Muscle of arm (tissue), 12 donors: ENCODE data around the gene TMED3. TPM values are rescaled to one million over a fixed set of nuclear protein-coding genes. Genes with fewer than 3 reads are reported as not detected.
"Not testable (repeated sequence)": the region's sequence is repeated elsewhere in the genome, so short reads cannot be mapped to it uniquely, and the experiment has no call there.

Experiments
- DNase-seq: peaks from one replicate; pipeline ENCODE4 v3.0.0-alpha.2; 2013
- polyA plus RNA-seq, 12 donors: library from polyadenylated mRNA; unstranded; fragments of 120-200 nt; gene quantifications; one replicate each; pipeline ENCODE4 v1.2.1, GENCODE V29; 2013; ENCODE audit not compliant: insufficient read length in 12 of 12

The TMED3 gene
- polyA plus RNA-seq, 12 donors: 28.3 to 72.4 (median 42.0) TPM; not detected in 1

DNA sequence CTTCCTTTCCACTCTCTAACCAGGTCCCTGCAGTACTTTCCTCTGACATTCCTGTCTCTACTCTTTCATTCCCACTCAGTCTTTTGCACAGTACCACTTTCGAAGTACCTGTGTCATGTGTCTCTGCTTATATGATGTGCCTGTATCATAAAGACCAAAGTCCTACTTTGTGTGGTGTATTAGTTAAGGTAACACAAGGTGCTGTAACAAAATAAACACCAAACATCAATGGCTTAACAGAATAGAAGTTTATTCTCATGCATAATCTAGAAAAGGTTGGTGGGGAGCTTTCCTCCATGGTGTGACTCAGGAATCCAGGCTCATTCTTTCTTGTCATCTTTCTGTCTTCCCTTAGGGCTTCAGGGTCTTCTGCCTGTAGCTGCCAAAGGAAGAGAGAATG, 3.3 kb downstream of the TMED3 start:
- no peak for DNase-seq

DNA sequence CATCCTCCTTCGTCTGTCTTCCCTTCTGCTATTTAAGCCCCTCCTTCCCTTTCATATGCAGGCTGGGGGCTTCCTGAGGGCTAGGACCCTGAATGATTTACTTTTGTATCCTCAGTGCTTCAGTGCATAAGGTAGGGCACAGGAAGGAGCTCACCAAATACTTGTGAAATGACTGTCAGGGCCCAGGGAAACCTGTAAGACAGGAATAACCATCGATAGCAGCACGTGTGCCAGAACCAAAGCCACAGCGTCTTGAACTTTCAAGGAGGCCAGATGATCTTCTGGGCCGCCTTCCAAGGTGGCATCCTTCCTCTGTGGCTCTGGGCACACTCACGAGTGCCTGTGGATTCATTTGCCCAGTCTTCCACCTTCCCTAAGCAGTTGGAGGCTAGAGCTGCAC, 3.9 kb downstream of the TMED3 start:
- DNase-seq: no peak

DNA sequence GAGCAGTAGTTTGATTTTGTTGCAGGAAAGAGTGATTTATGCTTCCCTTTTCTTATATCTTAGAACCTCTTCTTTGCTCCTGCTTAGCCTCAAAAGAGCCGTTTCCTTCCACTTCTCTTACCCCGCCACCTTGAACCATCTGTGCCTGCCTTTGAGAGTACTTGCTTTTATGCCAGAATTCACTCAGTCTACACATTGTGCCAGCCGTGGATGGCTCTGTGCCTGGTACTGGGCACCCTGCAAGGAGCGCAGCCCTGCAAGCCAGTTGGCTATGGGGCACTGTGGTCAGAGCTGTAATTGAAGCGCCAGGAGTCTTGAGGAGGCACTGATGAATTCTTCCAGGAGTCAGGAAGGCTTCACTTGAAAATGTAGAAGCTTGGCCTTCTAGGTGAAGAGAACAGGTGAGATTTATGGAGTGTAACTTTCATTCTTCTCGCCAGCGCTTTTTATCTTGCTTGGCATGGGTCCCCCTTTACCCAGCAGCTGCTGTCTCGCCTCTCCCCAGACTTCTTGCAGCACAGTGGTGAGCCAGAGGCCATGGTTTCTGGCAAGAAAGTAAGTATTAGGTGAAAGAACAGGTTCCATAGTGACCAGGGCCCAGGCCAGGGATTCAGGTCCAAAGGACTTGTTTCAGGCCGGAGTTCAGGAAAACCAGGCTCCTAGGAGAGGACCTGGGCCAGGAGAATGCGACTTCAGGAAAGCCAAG, 4.9 kb downstream of the TMED3 start:
- DNase-seq: no peak

DNA sequence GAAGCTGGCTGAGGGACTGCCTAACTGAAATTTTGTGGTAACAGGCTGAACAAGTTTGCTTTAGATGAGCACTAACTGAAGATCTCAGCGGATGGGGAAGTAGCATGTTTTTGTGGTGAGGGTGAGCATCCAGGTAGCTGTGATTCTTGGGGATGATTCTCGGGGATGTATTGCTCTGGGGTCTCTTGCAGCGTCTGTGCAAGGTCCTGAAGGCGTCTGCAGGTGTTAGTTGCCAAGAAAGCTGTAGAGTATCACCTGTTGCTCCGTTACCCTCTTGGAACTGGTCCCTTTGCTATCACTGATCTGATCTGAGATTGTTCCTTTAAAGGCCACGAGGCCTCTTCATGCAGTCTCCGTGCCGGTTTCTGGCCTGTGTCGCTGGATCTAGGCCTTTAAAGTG, 6.0 kb downstream of the TMED3 start:
- DNase-seq: no peak

DNA sequence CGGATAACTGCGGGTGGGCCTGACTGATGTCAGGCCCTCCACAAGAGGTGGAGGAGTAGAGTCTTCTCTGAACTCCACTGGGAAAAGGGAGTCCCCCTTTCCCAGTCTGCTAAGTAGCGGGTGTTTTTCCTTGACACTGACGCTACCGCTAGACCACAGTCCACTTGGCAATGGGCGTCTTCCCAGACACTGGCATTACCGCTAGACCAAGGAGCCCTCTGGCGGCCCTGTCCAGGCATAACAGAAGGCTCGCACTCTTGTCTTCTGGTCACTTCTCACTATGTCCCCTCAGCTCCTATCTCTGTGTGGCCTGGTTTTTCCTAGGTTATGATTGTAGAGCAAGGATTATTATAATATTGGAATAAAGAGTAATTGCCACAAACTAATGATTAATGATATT, 9.1 kb downstream of the TMED3 start:
- DNase-seq: not testable (repeated sequence)

DNA sequence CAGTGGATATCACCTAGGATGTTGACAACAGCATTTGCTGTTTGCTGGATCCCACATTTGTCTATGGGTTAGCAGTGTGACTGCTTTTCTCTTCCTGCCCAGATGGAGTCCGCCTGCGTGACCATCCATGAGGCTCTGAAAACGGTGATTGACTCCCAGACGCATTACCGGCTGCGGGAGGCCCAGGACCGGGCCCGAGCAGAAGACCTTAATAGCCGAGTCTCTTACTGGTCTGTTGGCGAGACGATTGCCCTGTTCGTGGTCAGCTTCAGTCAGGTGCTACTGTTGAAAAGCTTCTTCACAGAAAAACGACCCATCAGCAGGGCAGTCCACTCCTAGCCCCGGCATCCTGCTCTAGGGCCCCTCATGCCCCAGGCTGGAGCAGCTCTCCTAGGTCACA, 11.0 kb downstream of the TMED3 start:
- no peak for DNase-seq

DNA sequence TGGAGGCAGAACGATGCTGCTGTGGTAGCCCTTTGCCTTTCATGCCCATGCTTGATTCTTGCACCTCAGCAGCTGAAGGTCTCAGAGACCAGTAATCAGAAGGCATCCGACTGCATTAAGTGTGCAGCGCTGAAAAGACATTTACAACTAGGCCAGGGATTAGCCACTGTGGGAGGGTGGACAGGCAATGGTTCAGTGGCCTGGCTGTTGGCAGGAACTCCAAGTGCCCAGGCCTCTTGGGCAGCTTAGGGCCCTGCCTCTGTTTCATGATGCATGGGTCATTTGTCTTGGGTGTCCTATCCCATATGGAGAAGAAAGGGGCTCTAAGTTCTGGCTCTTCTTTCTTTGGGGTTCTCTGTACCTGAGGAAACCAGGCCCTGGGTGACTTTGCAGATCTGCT, 11.4 kb downstream of the TMED3 start:
- DNase-seq: no peak

DNA sequence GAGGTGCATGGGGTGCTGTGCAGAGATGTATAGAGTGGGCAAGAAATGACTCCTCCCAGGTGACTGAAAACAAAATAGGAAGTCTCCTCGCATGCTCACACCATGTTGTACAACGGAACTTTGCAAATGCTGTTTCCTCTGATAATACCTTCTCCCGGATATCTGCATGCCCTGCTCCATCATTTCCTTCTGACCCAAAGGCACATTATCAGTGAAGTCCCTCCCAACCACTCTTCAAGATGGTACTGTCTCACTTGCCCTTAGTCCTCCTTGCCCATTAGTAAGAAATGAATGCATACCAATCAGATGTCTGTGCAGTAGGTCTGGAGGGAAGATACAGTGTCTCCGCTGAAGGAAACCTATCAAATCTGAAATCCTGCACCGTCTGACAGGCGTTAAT, 12.0 kb downstream of the TMED3 start:
- DNase-seq: no peak

DNA sequence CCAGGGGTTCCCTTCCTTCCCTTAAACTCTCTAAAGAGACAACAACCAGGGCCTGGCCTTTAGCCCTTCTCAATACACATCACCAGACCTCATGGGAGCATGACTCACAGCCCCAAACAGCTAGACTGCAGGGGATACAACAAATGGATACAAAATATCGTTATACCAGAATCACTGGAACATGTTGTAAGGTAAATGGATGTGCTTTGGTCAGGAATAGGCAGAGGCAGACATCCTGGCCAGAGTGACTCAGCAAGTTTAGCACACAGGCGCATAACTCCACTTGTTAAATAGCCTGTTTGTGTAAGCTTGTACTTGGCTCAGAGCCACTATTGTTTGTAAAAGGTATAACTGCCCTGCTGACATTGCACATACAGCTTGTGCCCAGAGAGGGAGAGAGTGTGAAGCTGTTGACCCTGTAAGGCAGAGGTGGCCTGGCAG, 18.3 kb downstream of the TMED3 start:
- DNase-seq: no peak

DNA sequence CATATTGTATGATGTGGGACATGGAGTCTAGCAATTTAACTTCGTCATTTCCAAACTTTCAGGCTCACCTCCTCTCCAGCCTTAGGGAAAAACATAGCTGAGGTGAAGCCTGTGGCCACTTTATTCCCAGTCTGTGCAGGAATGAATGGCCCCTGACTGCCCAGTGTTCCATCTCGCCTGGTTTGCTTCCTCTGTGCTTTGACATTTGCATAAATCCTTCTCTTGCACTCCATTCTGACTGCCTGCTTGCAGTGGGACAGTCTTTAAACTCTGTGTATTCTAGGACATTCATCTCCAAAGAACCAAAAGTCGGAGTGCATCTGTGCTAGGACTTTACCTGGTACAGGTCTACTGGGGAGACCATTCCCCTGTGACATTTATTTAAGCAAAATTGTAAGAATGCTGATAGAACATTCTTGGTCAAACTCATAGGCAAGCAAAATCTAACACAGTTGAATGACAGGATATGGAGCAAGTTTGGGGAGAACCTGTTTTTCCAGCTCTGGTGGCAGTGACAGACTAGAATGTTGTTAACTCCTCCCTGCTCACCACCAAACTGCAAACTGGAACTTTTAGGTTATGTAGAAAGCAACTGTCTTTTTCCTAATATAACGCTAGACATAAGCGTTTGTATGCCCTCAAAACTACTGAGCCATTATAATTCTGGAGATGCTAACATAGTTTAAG, 22.1 kb downstream of the TMED3 start:
- no peak for DNase-seq

DNA sequence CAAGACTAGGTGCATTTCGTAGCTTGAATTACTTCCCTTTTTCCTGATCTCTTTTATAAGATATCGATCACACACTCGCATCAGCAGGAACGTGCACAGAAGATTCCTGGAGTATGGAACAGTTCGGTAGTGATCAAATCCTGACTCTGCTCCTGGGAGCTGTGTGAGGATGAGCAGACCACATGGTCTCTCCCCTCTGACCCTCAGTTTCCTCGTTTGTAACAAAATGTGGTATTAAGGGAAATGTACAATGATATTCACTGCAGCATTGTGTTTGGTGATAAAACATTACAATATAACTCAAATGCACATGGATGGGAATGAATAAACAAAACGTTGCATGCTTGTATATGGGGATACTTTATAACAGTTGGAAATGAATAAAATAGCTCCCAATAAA, 26.7 kb downstream of the TMED3 start:
- no peak for DNase-seq

DNA sequence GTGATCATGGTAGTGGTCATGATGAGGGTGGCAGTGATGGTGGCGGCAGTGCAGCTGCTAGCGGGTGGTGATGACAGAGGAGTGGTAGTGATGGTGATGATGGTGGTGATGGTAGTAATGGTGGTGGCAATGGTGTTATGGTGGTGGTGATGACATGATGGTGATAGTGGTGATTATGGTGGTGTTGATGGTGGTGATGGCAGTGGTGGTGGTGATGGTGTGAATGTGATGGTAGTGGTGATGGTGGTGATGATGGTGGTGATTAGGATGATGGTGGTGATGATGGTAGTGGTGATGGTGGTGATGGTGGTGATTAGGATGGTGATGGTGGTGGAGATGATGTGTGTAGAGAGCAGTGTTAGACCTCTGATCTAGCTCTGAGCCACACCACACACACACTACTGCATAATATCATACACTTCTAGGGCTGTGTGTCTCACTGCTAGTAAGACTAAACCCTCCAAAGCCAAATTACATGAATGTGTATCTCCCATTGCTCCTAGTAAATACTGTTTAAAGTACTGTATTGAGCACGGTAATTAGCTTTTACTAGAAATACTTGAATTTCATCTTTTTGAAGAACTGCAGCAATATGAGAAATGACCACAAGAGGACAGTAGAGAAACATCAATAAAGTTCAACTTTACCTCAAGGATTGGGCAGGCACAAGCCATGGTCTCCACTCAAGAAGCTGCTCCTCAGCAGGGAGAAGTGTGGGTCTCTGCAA, 28.8 kb downstream of the TMED3 start:
- peak; percentile 14 for DNase-seq

DNA sequence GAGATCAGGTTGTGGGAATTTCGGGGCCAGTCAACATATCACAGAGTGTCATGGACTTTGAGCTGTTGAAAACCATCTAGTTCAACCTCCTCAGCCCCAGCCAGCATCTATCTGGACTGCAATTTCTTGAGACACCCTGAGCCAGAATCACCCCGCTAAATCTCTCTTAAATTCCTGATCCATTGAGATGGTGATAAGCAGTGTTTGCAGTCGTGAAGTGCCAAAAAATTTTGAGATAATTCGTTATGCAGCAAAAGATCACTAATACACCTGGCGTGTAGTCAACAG, 29.3 kb downstream of the TMED3 start:
- DNase-seq: no peak

DNA sequence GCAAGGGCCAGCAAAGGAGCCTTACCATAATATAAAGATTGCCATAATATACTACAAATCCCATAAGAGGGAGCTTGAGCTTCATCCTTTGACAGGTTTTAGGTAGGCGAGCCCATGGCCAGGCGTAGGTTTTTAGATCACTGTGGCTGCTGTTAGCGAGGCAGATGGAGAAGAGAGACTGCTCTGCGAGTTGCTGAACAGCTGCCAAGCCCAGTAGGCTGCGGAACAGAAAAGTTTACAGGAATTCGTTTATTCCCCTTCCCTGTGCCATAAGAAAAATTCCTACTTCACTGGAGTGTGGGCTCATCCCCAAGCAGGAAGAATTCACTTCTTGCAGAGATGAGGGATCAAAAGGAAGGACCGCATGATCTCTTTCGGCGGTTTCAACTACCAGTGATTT, 30.5 kb downstream of the TMED3 start:
- DNase-seq: peak; percentile 25

DNA sequence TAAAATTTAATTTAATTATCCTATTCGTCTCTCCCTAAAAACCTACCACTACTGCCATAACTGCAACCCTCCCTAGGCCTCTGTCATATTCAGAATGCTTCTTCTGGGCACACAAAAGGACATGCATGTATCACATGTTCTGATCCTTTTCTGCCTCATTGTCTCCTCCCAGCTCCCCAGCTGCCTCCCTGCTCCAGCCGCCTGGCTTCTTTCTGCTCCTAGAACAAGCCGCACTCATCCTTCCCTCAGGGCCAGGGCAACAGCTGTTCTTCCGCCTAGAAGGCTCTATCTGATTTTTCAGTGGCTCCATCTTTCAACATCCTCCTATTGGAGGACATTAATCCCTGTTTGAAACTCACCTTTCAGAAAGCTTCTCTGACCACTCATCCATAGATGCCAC, 38.6 kb downstream of the TMED3 start:
- DNase-seq: no peak

DNA sequence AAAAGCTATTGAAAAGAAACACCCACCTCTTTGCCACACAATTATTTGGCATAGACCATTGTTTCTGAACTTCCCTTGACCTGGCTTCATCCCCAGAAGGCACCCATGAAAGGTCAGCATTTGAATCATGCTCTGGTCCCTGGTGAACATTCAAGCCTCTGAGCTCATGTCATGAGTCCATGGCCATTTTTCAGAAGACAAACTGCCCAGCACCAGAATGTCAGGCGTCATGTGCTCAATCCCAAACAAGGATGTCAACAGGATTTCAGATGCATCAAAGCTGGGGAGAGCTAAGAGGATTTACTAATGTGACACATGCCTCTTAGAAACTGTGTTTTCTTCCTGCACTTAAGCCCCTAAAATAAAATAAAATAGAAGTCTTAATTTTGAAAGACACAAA, 41.3 kb downstream of the TMED3 start:
- DNase-seq: no peak

DNA sequence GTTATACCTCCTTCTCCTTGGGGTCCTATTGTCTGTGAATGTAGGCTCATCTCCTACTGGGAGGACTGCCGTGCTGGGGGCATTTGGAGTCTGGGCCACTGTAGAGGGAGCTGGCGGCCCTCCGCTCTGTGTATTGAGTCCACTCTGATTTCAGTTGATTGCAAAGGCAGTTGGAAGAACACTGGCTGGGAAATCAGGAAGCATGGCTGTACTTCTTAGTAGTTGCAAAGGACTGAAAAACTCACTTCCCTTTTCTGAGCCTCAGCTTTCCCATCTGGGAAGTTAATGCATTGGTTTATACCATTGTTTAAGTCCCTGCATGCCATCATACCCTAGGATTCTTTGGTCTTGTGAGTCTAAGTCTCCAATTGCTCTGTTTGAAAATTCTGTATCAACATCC, 46.7 kb downstream of the TMED3 start:
- DNase-seq: no peak

DNA sequence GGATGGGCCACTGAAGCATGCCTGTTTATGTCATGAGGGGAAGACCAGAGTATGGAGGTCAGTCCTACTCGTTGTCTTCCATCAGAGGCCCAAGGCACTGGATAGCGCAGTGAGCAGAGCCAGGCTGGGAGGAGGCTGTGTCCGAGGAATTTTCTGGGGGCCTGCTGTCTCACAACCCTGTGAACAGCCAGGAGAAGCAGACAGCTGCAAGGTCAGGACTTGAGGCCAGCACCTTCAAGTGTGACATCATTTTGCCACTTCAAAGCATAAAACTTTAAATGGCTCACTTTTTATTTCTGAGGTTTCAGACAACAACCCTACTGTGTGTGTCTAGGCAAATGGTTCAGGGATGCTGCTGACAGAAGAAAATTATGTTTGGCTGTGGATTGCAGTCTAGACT, 47.2 kb downstream of the TMED3 start:
- DNase-seq: no peak

DNA sequence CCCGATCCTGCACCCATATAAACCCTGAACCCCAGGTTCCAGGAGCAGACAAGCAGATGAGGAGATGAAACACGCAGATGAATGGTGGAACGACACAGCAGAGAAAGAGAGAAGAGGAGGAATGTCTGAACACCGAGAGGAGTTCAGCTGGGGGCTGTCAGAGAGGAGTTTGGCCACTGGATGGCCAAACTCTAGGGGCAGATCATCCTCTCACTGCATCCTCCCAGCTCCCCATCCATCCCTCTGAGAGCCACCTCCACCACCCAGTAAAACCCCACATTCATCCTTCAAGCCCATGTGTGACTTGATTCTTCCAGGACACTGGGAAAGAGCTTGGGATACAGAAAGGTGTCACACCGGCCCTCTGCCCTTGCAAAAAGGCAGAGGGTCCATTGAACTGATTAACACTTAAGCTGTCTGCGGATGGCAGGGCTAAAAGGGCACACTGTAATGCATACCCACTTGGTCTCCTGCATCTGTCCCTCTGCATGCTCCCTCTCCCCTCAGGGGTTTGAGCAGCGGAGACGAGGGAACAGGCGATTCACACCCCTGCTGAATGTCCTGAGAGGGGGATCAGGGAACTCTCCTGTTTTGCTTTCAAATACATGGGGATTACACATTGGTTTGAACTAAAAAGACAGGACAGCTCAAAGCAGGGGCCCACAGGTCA, 53.8 kb downstream of the TMED3 start:
- no peak for DNase-seq

DNA sequence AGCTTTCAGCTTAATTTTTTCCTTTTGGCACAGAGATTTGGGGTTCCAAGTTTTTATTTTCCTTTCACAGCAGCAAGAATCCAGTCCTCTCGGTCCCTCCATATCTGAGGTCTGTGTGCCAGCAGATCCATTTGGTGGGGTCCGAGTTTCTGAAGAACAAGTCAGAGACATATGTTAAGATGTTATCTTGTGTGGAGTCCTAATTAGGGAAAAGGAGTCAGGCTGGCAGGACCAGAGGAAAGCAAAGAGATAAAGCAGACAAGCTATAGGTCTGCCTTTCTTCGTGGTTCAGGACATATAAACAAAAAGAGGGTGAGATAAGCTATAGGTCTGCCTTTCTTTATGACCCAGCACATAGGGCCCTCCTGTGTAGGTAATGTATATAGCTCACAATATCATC, 54.9 kb downstream of the TMED3 start:
- no peak for DNase-seq

DNA sequence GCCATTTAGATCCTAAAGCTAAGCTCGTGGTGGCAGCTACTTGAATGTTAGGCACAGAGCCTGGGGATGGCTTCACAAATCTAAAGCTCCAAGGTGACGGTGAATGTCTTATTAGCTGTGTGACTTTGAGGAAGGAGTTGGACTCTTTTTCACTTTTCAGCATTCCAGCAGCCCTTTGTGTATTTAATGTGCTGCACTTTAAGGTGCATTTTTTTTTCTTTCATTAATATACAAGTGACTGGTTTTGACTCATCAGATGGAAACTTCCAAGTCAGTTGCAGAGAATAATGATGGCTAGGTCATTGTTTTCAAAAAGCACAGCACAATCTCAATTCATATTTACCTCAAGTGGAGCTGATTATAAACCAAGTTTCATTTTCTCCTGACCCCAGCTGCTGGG, 55.8 kb downstream of the TMED3 start:
- no peak for DNase-seq

DNA sequence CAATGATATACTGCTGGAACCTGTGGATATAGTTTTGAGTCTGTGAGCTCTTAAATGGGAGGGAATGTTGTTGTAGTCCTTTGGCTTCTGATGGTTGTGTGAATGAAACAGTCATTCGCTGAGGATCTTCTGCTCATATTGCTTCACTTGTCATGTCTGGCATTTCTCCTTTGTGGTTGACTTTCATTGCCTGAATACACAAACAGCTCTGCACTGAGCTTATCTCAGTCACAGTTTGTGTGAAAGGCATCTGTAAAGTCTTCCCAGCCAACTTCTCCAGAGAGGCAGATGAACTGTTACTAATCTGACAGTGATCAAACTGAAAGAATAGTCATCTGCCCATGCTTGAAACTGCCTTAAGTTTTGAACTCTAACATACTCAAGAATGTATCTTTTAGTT, 59.8 kb downstream of the TMED3 start:
- DNase-seq: no peak

DNA sequence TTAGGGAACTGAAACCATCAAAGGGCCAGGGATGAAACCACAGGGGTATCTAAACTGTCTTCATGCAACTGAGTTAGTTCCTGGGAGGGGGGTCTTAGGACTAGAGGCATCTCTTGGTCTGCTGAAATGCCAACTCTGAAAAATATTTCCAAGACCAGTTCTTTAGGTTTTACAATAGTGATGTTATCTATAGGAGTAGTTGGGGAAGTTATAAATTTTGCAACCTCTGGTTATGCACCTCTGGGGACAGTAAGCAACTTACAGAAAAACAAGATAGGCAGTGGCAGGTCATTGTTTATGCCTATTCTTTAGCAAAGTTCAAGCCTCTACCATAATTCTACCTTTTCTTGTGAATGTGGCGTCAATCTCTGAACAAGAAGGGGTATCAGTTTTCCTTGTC, 60.7 kb downstream of the TMED3 start:
- no peak for DNase-seq
